Measurements from ENCODE around the gene TTLL10.

The TTLL10 gene

DNA sequence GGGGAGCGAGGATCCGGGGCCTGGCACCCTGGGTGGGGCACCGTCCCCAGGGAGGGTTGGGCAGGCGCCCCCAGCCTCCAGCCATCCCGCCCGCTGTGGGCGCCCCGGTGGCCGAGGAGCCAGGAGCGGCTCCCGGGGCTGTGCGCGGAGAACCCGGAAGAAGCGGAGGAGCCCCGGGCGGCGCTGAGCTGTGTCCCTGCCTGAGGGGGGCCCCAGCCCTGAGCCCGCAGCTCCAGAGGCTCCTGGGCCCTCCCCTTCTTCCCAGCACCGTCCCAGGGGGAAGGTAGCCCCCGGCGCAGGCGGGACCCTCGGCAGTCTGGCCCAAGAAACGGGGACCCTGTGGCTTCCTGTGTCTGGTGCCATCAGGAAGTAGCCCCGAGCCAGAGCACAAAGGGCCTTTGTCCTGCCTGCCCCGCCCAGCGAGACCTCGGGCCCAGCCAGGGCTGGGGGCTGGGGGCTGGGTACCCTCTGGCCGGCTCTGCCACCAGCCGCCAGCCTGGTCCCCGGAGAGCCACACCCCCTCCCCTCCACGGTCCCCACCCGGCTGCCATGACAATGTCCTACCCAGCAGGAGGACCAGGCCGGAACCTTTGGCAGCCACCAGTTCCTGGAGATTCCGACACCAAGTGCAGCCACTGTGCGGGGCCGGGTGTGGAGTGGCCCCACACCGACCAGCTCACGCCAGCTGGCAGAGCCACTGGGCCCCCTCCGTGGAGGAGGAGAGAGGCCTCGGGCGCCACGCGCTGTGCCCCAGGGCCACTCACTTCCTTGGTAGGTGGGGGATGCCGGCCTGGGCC is 15.6 kb upstream of the TTLL10 start:
- DNase-seq = peak in 1 of 2 experiments; percentile 31
- no peak for TF ChIP-seq POLR2A (IDR thresholded peaks at IDR 0.05; ENCODE audit: low read length)
- no peak for TF ChIP-seq GATA1 (IDR thresholded peaks at IDR 0.05; ENCODE audit: low read depth, low read length)

DNA sequence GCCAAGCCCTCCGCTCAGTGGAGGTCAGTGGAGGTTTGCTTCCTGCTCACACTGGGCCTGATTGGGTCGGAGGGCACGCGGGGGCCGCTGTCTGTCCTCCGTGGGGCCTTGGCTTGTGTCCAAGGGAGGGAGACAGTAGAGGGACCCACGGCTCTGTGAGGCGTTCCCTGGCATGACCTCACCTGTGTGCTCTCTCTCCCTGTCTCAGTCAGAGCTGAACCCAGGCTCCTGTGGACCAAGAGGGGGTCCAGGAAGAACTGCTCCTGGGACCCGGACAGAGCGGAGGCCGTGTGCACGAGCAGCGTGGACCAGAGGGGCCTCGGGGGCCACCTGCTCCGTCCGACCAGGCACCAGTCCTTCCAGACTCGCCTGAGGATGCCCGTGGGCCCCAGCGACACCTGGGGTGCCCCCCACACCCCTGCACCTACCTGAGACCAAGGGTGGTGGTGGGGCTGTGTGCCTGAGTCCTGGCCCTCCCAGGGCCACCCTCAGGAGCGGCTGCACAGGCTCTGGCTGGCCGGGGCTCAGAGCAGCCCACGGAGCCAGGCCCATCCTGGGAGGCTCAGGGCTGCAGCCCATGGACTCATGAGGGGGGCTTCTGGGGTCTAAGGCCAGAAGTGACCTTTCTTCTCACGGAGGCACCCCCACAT is 13.3 kb upstream of the TTLL10 start:
- TF ChIP-seq POLR2A (IDR thresholded peaks at IDR 0.05; ENCODE audit: low read length) (no peak), GATA1 (IDR thresholded peaks at IDR 0.05; ENCODE audit: low read depth, low read length) (no peak)
- DNase-seq = no peak

- TF ChIP-seq GATA1 (IDR thresholded peaks at IDR 0.05; ENCODE audit: low read depth, low read length) (no peak), POLR2A (IDR thresholded peaks at IDR 0.05; ENCODE audit: low read length) (no peak)
- DNase-seq = no peak
Observed at GRCh38 chr1:1161078-1161682, 12.5 kb upstream of the TTLL10 start.

- TF ChIP-seq GATA1 (IDR thresholded peaks at IDR 0.05; ENCODE audit: low read depth, low read length) (no peak), POLR2A (IDR thresholded peaks at IDR 0.05; ENCODE audit: low read length) (no peak)
- no peak for DNase-seq
Observed at GRCh38 chr1:1161683-1162079, 12.0 kb upstream of the TTLL10 start.

GRCh38 chr1:1162597-1163537 is 10.8 kb upstream of the TTLL10 start:
- no peak for TF ChIP-seq GATA1 (IDR thresholded peaks at IDR 0.05; ENCODE audit: low read depth, low read length)
- no peak for TF ChIP-seq POLR2A (IDR thresholded peaks at IDR 0.05; ENCODE audit: low read length)
- DNase-seq = no peak

DNA sequence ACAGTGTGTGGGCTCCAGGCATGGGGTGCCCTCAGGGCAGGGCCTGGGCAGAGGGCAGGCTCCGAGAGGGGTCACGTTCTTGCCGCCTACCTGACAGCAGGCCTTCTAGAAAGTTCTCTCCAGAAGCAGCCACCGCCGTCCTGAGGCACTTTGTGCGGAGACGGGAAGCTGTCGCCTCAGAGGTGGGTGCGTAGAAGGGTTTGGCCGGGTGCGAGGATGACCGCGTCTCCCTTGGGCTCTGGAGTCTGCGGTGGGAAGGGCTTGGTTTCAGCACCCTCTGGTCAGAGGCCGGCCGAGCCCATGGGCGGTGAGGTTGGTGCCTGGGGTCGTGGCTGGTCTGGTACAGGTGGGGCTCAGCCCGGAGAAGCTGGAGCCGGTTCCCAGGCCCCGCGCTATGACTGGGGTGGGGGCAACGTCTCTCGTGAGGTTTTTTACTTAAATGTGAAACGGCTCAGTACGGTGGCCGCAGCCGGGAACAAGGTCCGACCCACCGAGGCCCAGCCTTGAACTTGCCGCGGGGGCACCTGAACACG is 10.1 kb upstream of the TTLL10 start:
- no peak for TF ChIP-seq POLR2A (IDR thresholded peaks at IDR 0.05; ENCODE audit: low read length)
- no peak for TF ChIP-seq GATA1 (IDR thresholded peaks at IDR 0.05; ENCODE audit: low read depth, low read length)
- no peak for DNase-seq

GRCh38 chr1:1164361-1164700 is 9.3 kb upstream of the TTLL10 start:
- no peak for DNase-seq

GRCh38 chr1:1164701-1165451 is 8.8 kb upstream of the TTLL10 start:
- TF ChIP-seq GATA1 (IDR thresholded peaks at IDR 0.05; ENCODE audit: low read depth, low read length) (no peak), POLR2A (IDR thresholded peaks at IDR 0.05; ENCODE audit: low read length) (no peak)
- DNase-seq = no peak

More at GRCh38 chr1:1164361-1164700, 9.3 kb upstream of the TTLL10 start:
- TF ChIP-seq GATA1 (IDR thresholded peaks at IDR 0.05; ENCODE audit: low read depth, low read length) (no peak), POLR2A (IDR thresholded peaks at IDR 0.05; ENCODE audit: low read length) (no peak)

DNA sequence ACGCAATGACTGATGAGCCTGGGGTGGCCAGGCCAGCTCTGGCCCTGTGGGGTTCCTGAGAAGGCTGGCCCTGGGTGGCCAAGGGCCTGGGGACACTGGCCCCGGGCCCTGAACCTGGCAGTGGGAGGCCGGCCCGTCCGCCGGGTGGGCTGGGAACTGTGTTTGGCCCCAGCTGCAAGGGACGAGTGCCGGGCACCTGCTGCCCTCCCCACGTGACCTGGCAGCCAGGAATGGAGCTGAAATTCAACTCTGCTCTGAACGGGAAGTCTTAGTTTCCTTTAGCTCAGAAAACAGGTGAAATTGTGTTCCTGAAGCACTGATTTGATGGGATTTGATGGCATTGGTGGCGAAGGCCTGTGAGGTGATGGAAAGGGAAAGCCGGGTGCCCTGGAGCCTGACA is 8.2 kb upstream of the TTLL10 start:
- TF ChIP-seq GATA1 (IDR thresholded peaks at IDR 0.05; ENCODE audit: low read depth, low read length) (no peak), POLR2A (IDR thresholded peaks at IDR 0.05; ENCODE audit: low read length) (no peak)
- no peak for DNase-seq

DNA sequence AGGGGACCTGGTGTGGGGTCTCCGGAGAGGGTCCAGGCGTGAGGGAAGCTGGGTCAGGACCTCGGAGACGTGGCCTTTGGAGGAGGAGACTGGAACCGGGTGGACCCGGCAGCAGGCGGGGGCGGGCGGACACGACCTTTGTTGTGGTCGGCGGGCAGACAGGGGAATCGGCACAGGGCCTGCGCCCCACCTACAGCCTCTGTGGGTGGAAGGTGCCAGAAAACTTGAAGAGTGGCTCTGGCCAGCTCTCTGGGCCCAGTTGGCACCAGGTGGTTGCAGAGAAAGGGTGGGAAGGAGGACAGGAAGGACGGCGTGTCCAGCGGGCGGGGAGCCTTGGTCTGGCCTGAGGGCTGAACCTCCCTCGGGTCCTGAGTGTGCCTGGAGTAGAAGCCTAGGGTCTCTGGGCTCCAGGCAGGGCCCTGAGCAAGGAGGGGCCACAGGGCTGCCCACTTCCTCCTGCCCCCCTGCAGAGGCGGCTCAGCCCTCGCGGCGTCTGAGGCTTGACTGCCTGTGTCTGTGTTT is 7.7 kb upstream of the TTLL10 start:
- TF ChIP-seq GATA1 (IDR thresholded peaks at IDR 0.05; ENCODE audit: low read depth, low read length) = no peak
- no peak for TF ChIP-seq POLR2A (IDR thresholded peaks at IDR 0.05; ENCODE audit: low read length)

DNA sequence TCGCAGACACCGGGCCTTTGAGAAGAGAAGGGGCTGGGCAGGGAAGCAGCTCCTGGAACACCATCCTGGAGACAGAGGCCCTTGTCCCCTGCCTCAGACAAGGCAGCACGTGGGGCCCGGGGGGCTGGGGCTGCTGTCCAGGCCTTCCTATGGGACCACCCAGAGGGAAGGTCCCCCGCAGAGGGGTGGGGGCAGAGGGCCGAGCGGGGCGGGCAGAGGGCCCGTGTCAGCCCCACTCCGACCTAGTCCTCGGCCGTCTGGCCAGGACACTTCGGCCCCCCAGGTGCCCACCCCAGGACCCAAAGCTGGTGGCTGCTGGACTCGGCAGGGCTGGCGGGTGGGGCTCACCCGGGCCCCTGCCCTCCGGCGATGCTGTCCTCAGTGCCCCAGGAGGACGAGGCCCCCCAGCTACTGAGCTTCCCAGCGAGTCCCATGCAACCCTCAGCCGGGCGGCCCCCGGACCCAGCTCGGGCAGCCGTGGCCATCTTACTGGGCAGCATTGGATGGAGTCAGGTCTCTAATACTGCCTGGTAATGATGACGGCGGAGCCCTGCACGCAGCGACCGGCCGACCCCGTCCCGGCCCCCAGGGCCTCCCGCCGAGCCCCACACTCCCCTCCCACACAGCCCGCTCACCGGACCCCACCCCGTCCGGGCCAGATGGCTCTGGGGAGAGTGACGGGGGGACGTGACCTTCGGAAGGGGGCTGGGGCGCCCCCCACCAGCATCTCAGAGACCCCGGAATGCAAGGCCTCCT is 6.9 kb upstream of the TTLL10 start:
- TF ChIP-seq GATA1 (IDR thresholded peaks at IDR 0.05; ENCODE audit: low read depth, low read length) (no peak), POLR2A (IDR thresholded peaks at IDR 0.05; ENCODE audit: low read length) (no peak)
- no peak for DNase-seq

More for the DNA sequence above, 7.7 kb upstream of the TTLL10 start:
- no peak for DNase-seq

DNA sequence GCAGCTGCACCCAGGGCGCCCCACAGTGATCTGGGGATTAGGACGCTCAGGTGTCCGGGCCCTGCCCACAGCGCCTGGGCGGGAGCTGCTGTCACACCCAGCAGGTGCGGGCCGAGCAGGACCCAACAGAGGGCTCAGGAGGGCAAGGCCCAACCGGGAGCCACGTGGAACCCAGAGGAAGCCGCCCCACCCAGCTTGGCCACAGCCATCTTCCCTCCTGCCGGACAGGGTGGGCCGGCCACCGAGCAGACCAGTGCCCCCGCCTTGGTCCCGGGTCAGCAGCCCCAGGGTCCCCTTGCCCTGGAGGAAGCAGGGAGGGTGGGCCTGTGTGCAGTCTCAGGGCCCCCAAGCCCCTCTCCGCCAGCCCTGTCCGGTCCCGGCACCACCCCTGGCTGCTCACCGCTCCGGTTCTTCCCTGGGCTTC is 6.3 kb upstream of the TTLL10 start:
- TF ChIP-seq GATA1 (IDR thresholded peaks at IDR 0.05; ENCODE audit: low read depth, low read length) (no peak), POLR2A (IDR thresholded peaks at IDR 0.05; ENCODE audit: low read length) (no peak)
- DNase-seq = no peak
